K562 (cell line): ENCODE measurements around the gene POPDC2. TPM values are rescaled to one million over a fixed set of nuclear protein-coding genes. Genes with fewer than 3 reads are reported as not detected.

ENCODE experiments used
- ATF7 ChIP-seq: fragments of 450-650 bp; IDR thresholded peaks from 2 replicates; pipeline ENCODE4 v1.7.1; 2014; ENCODE audit warnings: mild to moderate bottlenecking, moderate library complexity
- GTF2F1 ChIP-seq: IDR thresholded peaks from 2 replicates; pipeline ENCODE4 v1.6.1; 2011; ENCODE audit warnings: low read depth, low read length, improper control_type of control experiment
- HDAC1 ChIP-seq, 2 experiments: fragments of 450-650 bp; IDR thresholded peaks; 2 replicates each; pipeline ENCODE4 v1.6.1; 2016 to 2017; ENCODE audit warnings: inconsistent platforms in 1 of 2, mild to moderate bottlenecking in 1 of 2, moderate library complexity in 1 of 2
- KDM1A ChIP-seq, 2 experiments: fragments of 450-650 bp; IDR thresholded peaks; 2 replicates each; pipeline ENCODE4 v1.6.1; 2016; ENCODE audit warnings: mild to moderate bottlenecking in 2 of 2
- L3MBTL2 ChIP-seq: fragments of 450-650 bp; IDR thresholded peaks from 2 replicates; pipeline ENCODE4 v1.6.1; 2016; ENCODE audit warnings: mild to moderate bottlenecking, moderate library complexity
- MGA ChIP-seq: fragments of 450-650 bp; IDR thresholded peaks from 2 replicates; pipeline ENCODE4 v1.6.1; 2016; ENCODE audit warnings: mild to moderate bottlenecking, moderate library complexity
- RBFOX2 ChIP-seq: fragments of 200-400 bp; formaldehyde crosslinking; IDR thresholded peaks from 2 replicates; pipeline ENCODE4 v1.6.1; 2017; ENCODE audit warnings: low read depth, mild to moderate bottlenecking, low read length, moderate library complexity
- ZNF57 ChIP-seq: fragments of 450-650 bp; formaldehyde crosslinking; IDR thresholded peaks from 2 replicates; pipeline ENCODE4 v1.4.0; 2020; ENCODE audit warnings: mild to moderate bottlenecking, moderate library complexity
- ZNF696 ChIP-seq: fragments of 250-450 bp; sonication (Bioruptor Pico); conservative IDR thresholded peaks from 2 replicates; pipeline ENCODE4 v1.4.0; 2020; ENCODE audit warnings: mild to moderate bottlenecking, moderate library complexity
- polyA plus RNA-seq, 8 experiments: library from polyadenylated mRNA; depleted of rRNA in 4 of 8; stranded (reverse) in 5 of 8; unstranded in 3 of 8; fragments of >200 nt; fragmentation: Nextera tagmentation in 2 of 8; fragmentation: Illumina TruSeq in 1 of 8; extraction: Ambion mirVana in 2 of 8; extraction: Trizol in 1 of 8; gene quantifications; 2 replicates each; pipeline versions ENCODE4 v1.2.1 to v1.2.3, GENCODE V29; 2011 to 2014; ENCODE audit warnings: inconsistent platforms in 1 of 8, missing spikeins in 1 of 8
- total RNA-seq, 7 experiments: library from RNA; depleted of rRNA in 6 of 7; stranded (reverse); fragments of >200 nt in 6 of 7; fragmentation: Illumina TruSeq in 2 of 7; extraction: Trizol in 2 of 7; gene quantifications; 2 replicates each; pipeline versions ENCODE4 v1.2.1 to v1.2.3, GENCODE V29; 2011 to 2021; ENCODE audit warnings: low replicate concordance in 1 of 7
- TF ChIP-seq, protein P1 (sequence below): fragments of 250-450 bp; sonication (Bioruptor Pico); IDR thresholded peaks from 2 replicates; pipeline ENCODE4 v1.4.0; 2020

POPDC2 gene
- total and polyA plus RNA-seq, 9 of the 15 experiments (the other 6 are each of a cell fraction or from before 2014, with no cell fraction given): 0.08 to 0.32 (median 0.13) TPM; not detected in 4

DNA sequence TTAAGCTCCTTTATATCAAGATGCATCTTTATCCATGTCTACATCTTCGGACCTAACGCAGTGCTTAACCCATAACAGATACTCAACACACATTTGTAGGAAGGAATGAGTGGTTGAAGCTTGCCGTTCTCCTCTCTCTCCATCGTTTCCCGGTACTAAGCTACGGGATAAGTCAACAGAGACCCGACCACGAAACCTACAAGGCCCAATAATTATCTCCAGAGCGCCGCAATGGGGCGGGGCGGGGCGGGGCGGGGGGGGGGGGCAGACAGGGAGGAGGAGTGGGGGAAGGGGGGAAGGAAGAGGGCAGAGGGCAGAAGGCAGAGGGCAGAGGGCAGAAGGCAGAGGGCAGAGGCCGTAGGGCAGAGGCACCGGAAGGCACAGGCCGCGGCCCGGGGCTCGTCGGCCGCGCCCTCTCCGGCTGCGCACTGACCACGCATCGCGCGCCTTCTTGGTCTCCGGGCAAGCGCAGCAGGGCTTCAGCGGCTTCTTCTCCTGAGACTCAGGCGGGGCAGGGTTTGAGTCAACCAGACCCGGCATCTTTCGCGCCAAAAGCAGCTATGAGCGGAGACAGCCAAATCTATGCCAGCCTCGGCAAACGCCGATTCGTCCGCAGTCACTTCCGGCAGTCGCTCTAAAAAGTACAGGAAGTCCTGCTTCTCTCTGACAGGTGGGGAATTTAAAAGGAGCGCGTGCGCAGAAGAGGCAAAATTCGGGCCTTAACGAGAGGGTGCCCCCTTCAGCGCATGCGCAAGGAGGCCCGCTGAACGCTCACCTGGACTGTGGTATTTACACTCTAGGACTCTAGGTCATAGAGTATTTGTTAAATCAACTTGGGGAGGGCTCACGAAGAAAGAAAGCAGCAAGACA, 16.6 kb upstream of the POPDC2 start, which contains the start of gene COX17 (continued):
- TF ChIP-seq MGA (peak; percentile 38; the same call in 1 of the 2 replicates), HDAC1 (IDR thresholded peaks at IDR 0.05) (peak in 1 of 2 experiments; percentile 56; a peak in 1 of 4 replicates), GTF2F1 (no peak), ZNF57 (CRISPR knock-in tag) (no peak), L3MBTL2 (peak; percentile 75), RBFOX2 (peak; percentile 90), ZNF696 (CRISPR knock-in tag) (no peak), ATF7 (peak; percentile 53), KDM1A (IDR thresholded peaks at IDR 0.05) (no peak)
- TF ChIP-seq, protein P1, sequence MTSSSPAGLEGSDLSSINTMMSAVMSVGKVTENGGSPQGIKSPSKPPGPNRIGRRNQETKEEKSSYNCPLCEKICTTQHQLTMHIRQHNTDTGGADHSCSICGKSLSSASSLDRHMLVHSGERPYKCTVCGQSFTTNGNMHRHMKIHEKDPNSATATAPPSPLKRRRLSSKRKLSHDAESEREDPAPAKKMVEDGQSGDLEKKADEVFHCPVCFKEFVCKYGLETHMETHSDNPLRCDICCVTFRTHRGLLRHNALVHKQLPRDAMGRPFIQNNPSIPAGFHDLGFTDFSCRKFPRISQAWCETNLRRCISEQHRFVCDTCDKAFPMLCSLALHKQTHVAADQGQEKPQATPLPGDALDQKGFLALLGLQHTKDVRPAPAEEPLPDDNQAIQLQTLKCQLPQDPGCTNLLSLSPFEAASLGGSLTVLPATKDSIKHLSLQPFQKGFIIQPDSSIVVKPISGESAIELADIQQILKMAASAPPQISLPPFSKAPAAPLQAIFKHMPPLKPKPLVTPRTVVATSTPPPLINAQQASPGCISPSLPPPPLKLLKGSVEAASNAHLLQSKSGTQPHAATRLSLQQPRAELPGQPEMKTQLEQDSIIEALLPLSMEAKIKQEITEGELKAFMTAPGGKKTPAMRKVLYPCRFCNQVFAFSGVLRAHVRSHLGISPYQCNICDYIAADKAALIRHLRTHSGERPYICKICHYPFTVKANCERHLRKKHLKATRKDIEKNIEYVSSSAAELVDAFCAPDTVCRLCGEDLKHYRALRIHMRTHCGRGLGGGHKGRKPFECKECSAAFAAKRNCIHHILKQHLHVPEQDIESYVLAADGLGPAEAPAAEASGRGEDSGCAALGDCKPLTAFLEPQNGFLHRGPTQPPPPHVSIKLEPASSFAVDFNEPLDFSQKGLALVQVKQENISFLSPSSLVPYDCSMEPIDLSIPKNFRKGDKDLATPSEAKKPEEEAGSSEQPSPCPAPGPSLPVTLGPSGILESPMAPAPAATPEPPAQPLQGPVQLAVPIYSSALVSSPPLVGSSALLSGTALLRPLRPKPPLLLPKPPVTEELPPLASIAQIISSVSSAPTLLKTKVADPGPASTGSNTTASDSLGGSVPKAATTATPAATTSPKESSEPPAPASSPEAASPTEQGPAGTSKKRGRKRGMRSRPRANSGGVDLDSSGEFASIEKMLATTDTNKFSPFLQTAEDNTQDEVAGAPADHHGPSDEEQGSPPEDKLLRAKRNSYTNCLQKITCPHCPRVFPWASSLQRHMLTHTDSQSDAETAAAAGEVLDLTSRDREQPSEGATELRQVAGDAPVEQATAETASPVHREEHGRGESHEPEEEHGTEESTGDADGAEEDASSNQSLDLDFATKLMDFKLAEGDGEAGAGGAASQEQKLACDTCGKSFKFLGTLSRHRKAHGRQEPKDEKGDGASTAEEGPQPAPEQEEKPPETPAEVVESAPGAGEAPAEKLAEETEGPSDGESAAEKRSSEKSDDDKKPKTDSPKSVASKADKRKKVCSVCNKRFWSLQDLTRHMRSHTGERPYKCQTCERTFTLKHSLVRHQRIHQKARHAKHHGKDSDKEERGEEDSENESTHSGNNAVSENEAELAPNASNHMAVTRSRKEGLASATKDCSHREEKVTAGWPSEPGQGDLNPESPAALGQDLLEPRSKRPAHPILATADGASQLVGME (CRISPR knock-in tag): 0 out of 2 replicates have a peak, but pooled peaks have one; percentile 37
